Muscle of leg (tissue), 11 donors: ENCODE data around the gene RAB39A. TPM values are rescaled to one million over a fixed set of nuclear protein-coding genes. Genes with fewer than 3 reads are reported as not detected.
"Not testable (repeated sequence)": the region's sequence is repeated elsewhere in the genome, so short reads cannot be mapped to it uniquely, and the experiment has no call there.

Source experiments
- DNase-seq: peaks from one replicate; pipeline ENCODE4 v3.0.0; 2013
- H3K27ac ChIP-seq: one replicate; pipeline ENCODE4 v1.5.1; 2013; ENCODE audit warnings: mild to moderate bottlenecking, low read length, control low read depth
- H3K27me3 ChIP-seq: one replicate; pipeline ENCODE4 v1.6.1; 2013; ENCODE audit warnings: low read length; ENCODE audit not compliant: control insufficient read depth, insufficient read depth
- H3K36me3 ChIP-seq: one replicate; pipeline ENCODE4 v1.6.1; 2013; ENCODE audit warnings: low read length; ENCODE audit not compliant: control insufficient read depth, insufficient read depth
- H3K4me1 ChIP-seq: one replicate; pipeline ENCODE4 v1.6.1; 2013; ENCODE audit warnings: low read length; ENCODE audit not compliant: control insufficient read depth, insufficient read depth
- H3K4me3 ChIP-seq: one replicate; pipeline ENCODE4 v1.5.1; 2013; ENCODE audit warnings: low read length, control low read depth
- H3K9me3 ChIP-seq: replicated peaks from 2 replicates; pipeline ENCODE4 v1.6.1; 2013; ENCODE audit warnings: low read depth, low read length; ENCODE audit not compliant: control insufficient read depth
- WGBS: methylation state at CpG from one replicate; pipeline ENCODE4 v1.1.5; 2013; ENCODE audit warnings: missing lambda C conversion rate; ENCODE audit not compliant: insufficient coverage; 5-methylcytosine and 5-hydroxymethylcytosine counted together
- polyA plus RNA-seq, 8 donors: library from polyadenylated mRNA; unstranded; fragments of 120-200 nt; gene quantifications; one replicate each; pipeline versions ENCODE4 v1.2.1 to v1.2.3, GENCODE V29; 2013; ENCODE audit warnings: inconsistent platforms in 1 of 8, low replicate concordance in 1 of 8; ENCODE audit not compliant: insufficient read length in 8 of 8, insufficient read depth in 1 of 8
- total RNA-seq: library from RNA; stranded (reverse); fragments of 120-200 nt; gene quantifications from one replicate; pipeline ENCODE4 v1.2.4, GENCODE V29; 2013

The RAB39A gene
- total and polyA plus RNA-seq, 9 donors = 0.32 to 0.81 (median 0.48) TPM

DNA sequence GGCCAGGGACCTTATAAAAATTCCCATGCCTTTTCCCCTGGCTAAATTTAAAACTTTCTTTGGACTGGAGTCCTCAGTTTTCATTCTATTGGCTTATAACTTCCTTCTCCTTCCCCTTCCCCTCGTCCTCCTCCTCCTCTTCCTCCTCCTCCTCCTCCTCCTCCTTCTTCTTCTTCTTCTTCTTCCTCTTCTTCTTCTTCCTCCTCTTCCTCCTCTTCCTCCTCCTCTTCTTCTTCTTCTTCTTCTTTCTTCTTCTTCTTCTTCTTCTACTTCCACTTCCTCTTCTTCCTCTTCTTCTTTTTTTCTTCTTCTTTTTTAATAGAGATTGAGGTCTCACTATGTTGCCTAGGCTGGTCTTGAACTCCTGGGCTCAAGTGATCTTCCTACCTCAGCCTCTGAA is 4.7 kb upstream of the RAB39A start:
- not testable (repeated sequence) for H3K27me3 ChIP-seq, H3K4me3 ChIP-seq, DNase-seq, H3K4me1 ChIP-seq, H3K36me3 ChIP-seq, H3K9me3 ChIP-seq, H3K27ac ChIP-seq
- WGBS = 21% methylated on average over 1 of the region's 1 CpG

DNA sequence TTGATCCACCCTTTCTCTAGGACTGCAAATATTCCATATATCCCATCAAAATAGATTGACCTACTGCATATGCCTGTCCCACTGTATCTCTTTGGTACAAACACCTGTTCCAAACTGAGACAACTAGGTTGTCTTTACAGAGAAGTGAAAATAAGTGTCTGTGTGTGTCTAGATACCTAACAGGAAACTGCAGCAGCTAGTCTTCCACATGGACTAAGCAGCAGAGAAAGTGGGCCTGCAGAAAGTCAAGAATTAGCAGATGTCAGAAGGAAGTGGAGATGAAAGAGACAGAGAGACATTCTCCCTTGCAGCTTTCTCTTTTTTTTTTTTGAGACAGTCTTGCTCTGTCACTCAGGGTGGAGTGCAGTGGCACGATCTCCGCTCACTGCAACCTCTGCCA is 3.9 kb upstream of the RAB39A start:
- no peak overlapping the region for H3K27ac ChIP-seq
- H3K9me3 ChIP-seq = no peaks in the 10 kb centered on the region
- peaks cover 9% of the 10 kb centered on the region for H3K4me1 ChIP-seq
- no peak overlapping the region for H3K4me3 ChIP-seq
- no peak for DNase-seq
- H3K36me3 ChIP-seq = no peaks in the 10 kb centered on the region
- no CpG with 5 or more reads among the region's 2 CpGs for WGBS
- H3K27me3 ChIP-seq = peaks cover 10% of the 10 kb centered on the region

GRCh38 chr11:107927559-107927958 is 689 bp upstream of the RAB39A start:
- H3K9me3 ChIP-seq = no peaks in the 10 kb centered on the region
- no peaks in the 10 kb centered on the region for H3K36me3 ChIP-seq
- no CpG with 5 or more reads among the region's 5 CpGs for WGBS
- H3K27ac ChIP-seq = no peak overlapping the region
- peaks cover 12% of the 10 kb centered on the region for H3K27me3 ChIP-seq
- H3K4me1 ChIP-seq = peaks cover 9% of the 10 kb centered on the region
- no peak for DNase-seq
- no peak overlapping the region for H3K4me3 ChIP-seq

GRCh38 chr11:107928767-107929507 is 689 bp downstream of the RAB39A start:
- no peak overlapping the region for H3K27ac ChIP-seq
- peaks cover 12% of the 10 kb centered on the region for H3K27me3 ChIP-seq
- WGBS = under 1% methylated on average over 40 of the region's 41 CpGs
- H3K9me3 ChIP-seq = no peaks in the 10 kb centered on the region
- peak overlapping the region; percentile 42 for H3K4me3 ChIP-seq
- H3K36me3 ChIP-seq = no peaks in the 10 kb centered on the region
- H3K4me1 ChIP-seq = peaks cover 9% of the 10 kb centered on the region
- DNase-seq = peak; percentile 54

- 6% methylated on average over 4 of the region's 10 CpGs for WGBS
- H3K27me3 ChIP-seq = peaks cover 12% of the 10 kb centered on the region
- no peak overlapping the region for H3K4me3 ChIP-seq
- H3K36me3 ChIP-seq = no peaks in the 10 kb centered on the region
- H3K4me1 ChIP-seq = peaks cover 9% of the 10 kb centered on the region
- H3K9me3 ChIP-seq = no peaks in the 10 kb centered on the region
- H3K27ac ChIP-seq = no peak overlapping the region
- DNase-seq = peak; percentile 38
These were observed 1.5 kb downstream of the RAB39A start for GRCh38 chr11:107929611-107930200.

DNA sequence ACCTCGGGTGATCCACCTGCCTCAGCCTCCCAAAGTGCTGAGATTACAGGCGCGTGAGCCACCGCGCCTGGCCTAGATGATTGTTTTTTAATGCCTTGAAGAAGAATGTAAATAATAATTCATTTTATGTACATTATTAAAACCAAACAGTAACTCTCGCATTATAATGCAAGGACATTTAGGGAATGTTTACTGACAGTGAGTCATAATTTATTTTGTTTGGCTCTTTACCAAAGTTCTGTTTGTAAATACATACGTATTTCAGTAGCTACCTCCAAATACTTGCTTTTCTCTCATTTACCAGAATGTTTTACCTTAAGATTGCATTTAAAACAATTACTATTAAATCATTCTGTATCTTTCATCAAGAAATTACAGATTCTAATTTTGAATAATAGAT is 3.0 kb downstream of the RAB39A start:
- H3K4me3 ChIP-seq = no peak overlapping the region
- no peaks in the 10 kb centered on the region for H3K36me3 ChIP-seq
- DNase-seq = no peak
- H3K27me3 ChIP-seq = peaks cover 12% of the 10 kb centered on the region
- WGBS = no CpG with 5 or more reads among the region's 7 CpGs
- H3K9me3 ChIP-seq = no peaks in the 10 kb centered on the region
- no peak overlapping the region for H3K27ac ChIP-seq
- H3K4me1 ChIP-seq = peaks cover 9% of the 10 kb centered on the region

- 68% methylated on average over 2 of the region's 4 CpGs for WGBS
- Histone ChIP-seq H3K27me3 (no peaks in the 10 kb centered on the region), H3K9me3 (no peaks in the 10 kb centered on the region), H3K36me3 (no peaks in the 10 kb centered on the region), H3K4me3 (no peak overlapping the region), H3K4me1 (no peaks in the 10 kb centered on the region), H3K27ac (no peak overlapping the region)
- DNase-seq = no peak
These were observed 19.7 kb downstream of the RAB39A start for GRCh38 chr11:107947904-107948303.

GRCh38 chr11:107948328-107948727 is 20.1 kb downstream of the RAB39A start:
- DNase-seq, H3K4me1 ChIP-seq, H3K36me3 ChIP-seq, H3K9me3 ChIP-seq, H3K27me3 ChIP-seq, H3K4me3 ChIP-seq, H3K27ac ChIP-seq: not testable (repeated sequence)
- WGBS = 63% methylated on average over 5 of the region's 12 CpGs

DNA sequence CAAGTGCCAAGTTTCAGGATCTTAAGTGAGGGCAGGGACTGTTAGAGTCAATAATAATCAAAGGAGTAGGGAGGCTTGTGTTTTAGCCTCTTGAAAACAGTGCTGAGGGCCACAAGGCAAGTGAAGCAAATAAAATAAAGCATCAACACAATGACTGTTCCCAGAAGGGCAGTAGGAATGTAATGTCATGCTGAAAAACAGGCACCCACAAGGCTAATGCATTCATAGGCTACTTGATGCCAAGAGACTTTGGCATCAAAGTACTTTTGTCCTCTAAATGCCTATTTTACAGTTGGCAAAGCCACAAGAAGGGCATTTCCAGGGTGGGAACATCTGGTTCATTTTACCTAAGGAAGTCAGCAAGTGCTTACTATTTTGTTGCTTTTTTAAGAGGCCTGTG is 22.9 kb downstream of the RAB39A start:
- no peaks in the 10 kb centered on the region for H3K27me3 ChIP-seq
- DNase-seq = no peak
- H3K9me3 ChIP-seq = no peaks in the 10 kb centered on the region
- no peak overlapping the region for H3K27ac ChIP-seq
- H3K4me1 ChIP-seq = no peaks in the 10 kb centered on the region
- no peaks in the 10 kb centered on the region for H3K36me3 ChIP-seq
- H3K4me3 ChIP-seq = no peak overlapping the region

GRCh38 chr11:107953446-107953845 is 25.2 kb downstream of the RAB39A start:
- DNase-seq = no peak
- no peaks in the 10 kb centered on the region for H3K27me3 ChIP-seq
- no peaks in the 10 kb centered on the region for H3K4me1 ChIP-seq
- no peaks in the 10 kb centered on the region for H3K36me3 ChIP-seq
- no peak overlapping the region for H3K27ac ChIP-seq
- H3K9me3 ChIP-seq = no peaks in the 10 kb centered on the region
- WGBS = 86% methylated on average over 1 of the region's 3 CpGs
- no peak overlapping the region for H3K4me3 ChIP-seq
